Spleen (tissue), 7 donors: ENCODE results near the gene CLCNKB.

Experiments
- POLR2A ChIP-seq, 3 donors: fragments of 450-650 bp; IDR thresholded peaks; one replicate each; pipeline ENCODE4 v1.5.1; 2017; ENCODE audit warnings: antibody characterized with exemption in 3 of 3, mild to moderate bottlenecking in 1 of 3
- POLR2AphosphoS5 ChIP-seq, 3 donors: sonication (generic); formaldehyde crosslinking; IDR thresholded peaks; one replicate each; pipeline ENCODE4 v1.5.1; 2017; ENCODE audit warnings: antibody characterized with exemption in 3 of 3
- TF ChIP-seq, protein P1 (sequence below), 11 experiments: fragments of 200-600 bp in 7 of 11; fragments of 450-650 bp in 4 of 11; sonication (generic) in 4 of 11; IDR thresholded peaks in 8 of 11; conservative IDR thresholded peaks in 3 of 11; 1 replicate in 7 of 11; 2 replicates in 4 of 11; pipeline versions ENCODE4 v1.4.0 to v1.8.0; 2016 to 2021; ENCODE audit warnings: antibody characterized with exemption in 11 of 11, inconsistent platforms in 4 of 11, mild to moderate bottlenecking in 1 of 11
- donor health status: DM: no; HTN: no; CAD: no; lungs with moderate emphysema.
- donor health status: DM: no; HTN: no; CAD: no.
- donor health status: DM: no; HTN: no; CAD: no.

DNA sequence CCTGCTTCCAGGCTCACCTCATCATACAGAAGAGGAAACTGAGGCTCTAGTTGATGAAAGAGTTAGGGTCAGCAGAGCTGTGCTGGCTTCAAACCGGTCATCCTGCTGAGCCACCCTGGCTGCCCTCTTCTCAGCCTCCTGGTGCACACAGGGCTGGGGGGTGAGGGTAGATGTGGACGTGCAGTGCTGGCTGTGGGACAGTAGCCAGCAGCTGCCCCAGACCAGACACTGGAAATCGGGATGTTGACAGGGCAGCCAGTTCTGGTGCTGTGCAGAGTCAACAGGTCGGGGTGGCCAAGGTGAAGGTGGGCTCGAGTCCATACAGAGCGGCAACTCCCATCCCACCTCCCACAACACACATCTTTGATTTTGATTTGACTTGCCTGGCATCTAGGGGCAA is 23.3 kb upstream of the CLCNKB start:
- TF ChIP-seq POLR2AphosphoS5 (IDR thresholded peaks at IDR 0.05), result no peak
- TF ChIP-seq, protein P1, sequence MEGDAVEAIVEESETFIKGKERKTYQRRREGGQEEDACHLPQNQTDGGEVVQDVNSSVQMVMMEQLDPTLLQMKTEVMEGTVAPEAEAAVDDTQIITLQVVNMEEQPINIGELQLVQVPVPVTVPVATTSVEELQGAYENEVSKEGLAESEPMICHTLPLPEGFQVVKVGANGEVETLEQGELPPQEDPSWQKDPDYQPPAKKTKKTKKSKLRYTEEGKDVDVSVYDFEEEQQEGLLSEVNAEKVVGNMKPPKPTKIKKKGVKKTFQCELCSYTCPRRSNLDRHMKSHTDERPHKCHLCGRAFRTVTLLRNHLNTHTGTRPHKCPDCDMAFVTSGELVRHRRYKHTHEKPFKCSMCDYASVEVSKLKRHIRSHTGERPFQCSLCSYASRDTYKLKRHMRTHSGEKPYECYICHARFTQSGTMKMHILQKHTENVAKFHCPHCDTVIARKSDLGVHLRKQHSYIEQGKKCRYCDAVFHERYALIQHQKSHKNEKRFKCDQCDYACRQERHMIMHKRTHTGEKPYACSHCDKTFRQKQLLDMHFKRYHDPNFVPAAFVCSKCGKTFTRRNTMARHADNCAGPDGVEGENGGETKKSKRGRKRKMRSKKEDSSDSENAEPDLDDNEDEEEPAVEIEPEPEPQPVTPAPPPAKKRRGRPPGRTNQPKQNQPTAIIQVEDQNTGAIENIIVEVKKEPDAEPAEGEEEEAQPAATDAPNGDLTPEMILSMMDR (IDR thresholded peaks at IDR 0.05 in 8 of 11, conservative IDR thresholded peaks at IDR 0.05 in 3 of 11), result no peak
- TF ChIP-seq POLR2A (IDR thresholded peaks at IDR 0.05), result no peak
